ENCODE results near the gene INPP5A. TPM values are rescaled to one million over a fixed set of nuclear protein-coding genes. Genes with fewer than 3 reads are reported as not detected.
"Not testable (repeated sequence)": the region's sequence is repeated elsewhere in the genome, so short reads cannot be mapped to it uniquely, and the experiment has no call there.

The INPP5A gene
- polyA plus RNA-seq, 3 donors from 2014 or later: 0.30 to 1.7 (median 0.48) TPM

- no peak overlapping the region for H3K4me3 Mint-ChIP-seq
- H3K9me3 Mint-ChIP-seq: no peaks in the 10 kb centered on the region
- H3K4me1 Mint-ChIP-seq: no peaks in the 10 kb centered on the region
- H3K27ac Mint-ChIP-seq: no peak overlapping the region
- no peak for DNase-seq
- H3K36me3 Mint-ChIP-seq: no peaks in the 10 kb centered on the region
- peaks cover 2 to 7% (median 4%) of the 10 kb centered on the region in 3 donors for H3K27me3 Mint-ChIP-seq (ENCODE audit: low read depth in 3 of 3)
These were observed 253.6 kb downstream of the INPP5A start for GRCh38 chr10:132790934-132791829.

DNA sequence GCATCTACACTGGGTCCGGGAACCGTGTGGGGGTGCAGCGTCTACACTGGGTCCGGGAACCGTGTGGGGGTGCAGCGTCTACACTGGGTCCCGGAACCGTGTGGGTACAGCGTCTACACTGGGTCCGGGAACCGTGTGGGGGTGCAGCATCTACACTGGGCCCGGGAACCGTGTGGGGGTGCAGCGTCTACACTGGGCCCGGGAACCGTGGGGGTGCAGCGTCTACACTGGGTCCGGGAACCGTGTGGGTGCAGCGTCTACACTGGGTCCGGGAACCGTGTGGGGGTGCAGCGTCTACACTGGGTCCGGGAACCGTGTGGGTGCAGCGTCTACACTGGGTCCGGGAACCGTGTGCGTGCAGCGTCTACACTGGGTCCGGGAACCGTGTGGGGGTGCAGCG lies 254.5 kb downstream of the INPP5A start:
- not testable (repeated sequence) for H3K27me3 Mint-ChIP-seq (ENCODE audit: low read depth in 3 of 3); H3K9me3 Mint-ChIP-seq; H3K36me3 Mint-ChIP-seq; H3K4me1 Mint-ChIP-seq; H3K27ac Mint-ChIP-seq; DNase-seq; H3K4me3 Mint-ChIP-seq

GRCh38 chr10:132792796-132793195 lies 255.2 kb downstream of the INPP5A start:
- no peak overlapping the region for H3K27ac Mint-ChIP-seq
- no peaks in the 10 kb centered on the region for H3K9me3 Mint-ChIP-seq
- peaks cover 2 to 7% (median 4%) of the 10 kb centered on the region in 3 donors for H3K27me3 Mint-ChIP-seq (ENCODE audit: low read depth in 3 of 3)
- H3K4me3 Mint-ChIP-seq: no peak overlapping the region
- H3K4me1 Mint-ChIP-seq: no peaks in the 10 kb centered on the region
- no peaks in the 10 kb centered on the region for H3K36me3 Mint-ChIP-seq
- DNase-seq: no peak

- H3K4me3 Mint-ChIP-seq: no peak overlapping the region
- H3K4me1 Mint-ChIP-seq: no peaks in the 10 kb centered on the region
- no peaks in the 10 kb centered on the region for H3K36me3 Mint-ChIP-seq
- no peak for DNase-seq
- no peaks in the 10 kb centered on the region for H3K9me3 Mint-ChIP-seq
- H3K27ac Mint-ChIP-seq: no peak overlapping the region
- peaks cover 1 to 7% (median 4%) of the 10 kb centered on the region in 3 donors for H3K27me3 Mint-ChIP-seq (ENCODE audit: low read depth in 3 of 3)
These were observed 255.6 kb downstream of the INPP5A start for GRCh38 chr10:132793213-132793612.

- peaks cover 1 to 5% (median 4%) of the 10 kb centered on the region in 3 donors for H3K27me3 Mint-ChIP-seq (ENCODE audit: low read depth in 3 of 3)
- no peak for DNase-seq
- H3K27ac Mint-ChIP-seq: no peak overlapping the region
- no peaks in the 10 kb centered on the region for H3K9me3 Mint-ChIP-seq
- no peaks in the 10 kb centered on the region for H3K36me3 Mint-ChIP-seq
- H3K4me1 Mint-ChIP-seq: no peaks in the 10 kb centered on the region
- H3K4me3 Mint-ChIP-seq: no peak overlapping the region
These were observed 256.6 kb downstream of the INPP5A start for GRCh38 chr10:132793871-132794849.

- Mint-ChIP-seq H3K36me3 (no peaks in the 10 kb centered on the region), H3K27me3 (ENCODE audit: low read depth in 3 of 3) (peaks cover 0 to 1% (median 0%) of the 10 kb centered on the region in 3 donors), H3K27ac (no peak overlapping the region), H3K9me3 (no peaks in the 10 kb centered on the region), H3K4me3 (no peak overlapping the region), H3K4me1 (no peaks in the 10 kb centered on the region)
- DNase-seq: no peak
These were observed 259.3 kb downstream of the INPP5A start for GRCh38 chr10:132796846-132797245.

- H3K27me3 Mint-ChIP-seq (ENCODE audit: low read depth in 3 of 3); H3K36me3 Mint-ChIP-seq; H3K4me3 Mint-ChIP-seq; DNase-seq; H3K27ac Mint-ChIP-seq; H3K9me3 Mint-ChIP-seq; H3K4me1 Mint-ChIP-seq: not testable (repeated sequence)
These were observed 260.4 kb downstream of the INPP5A start for GRCh38 chr10:132797986-132798385.

DNA sequence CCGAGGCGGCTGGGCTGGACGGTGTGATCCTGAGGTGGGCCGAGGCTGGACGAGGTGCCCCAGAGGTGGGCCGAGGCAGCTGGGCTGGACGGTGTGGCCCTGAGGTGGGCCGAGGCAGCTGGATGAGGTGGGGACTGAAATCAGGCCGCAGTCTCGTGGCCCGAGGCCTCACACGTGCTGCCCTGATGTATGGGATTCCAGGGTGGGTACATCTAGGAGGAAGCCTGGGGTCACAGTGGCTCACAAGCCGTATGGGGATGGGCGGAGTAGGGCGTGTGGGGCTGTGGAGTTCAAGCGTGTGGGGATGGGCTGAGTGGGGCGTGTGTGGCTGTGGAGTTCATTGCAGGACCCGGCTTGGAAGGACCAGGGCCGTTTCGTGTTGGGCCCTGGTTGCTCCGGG lies 260.8 kb downstream of the INPP5A start:
- Mint-ChIP-seq H3K4me1 (no peaks in the 10 kb centered on the region), H3K36me3 (no peaks in the 10 kb centered on the region), H3K27me3 (ENCODE audit: low read depth in 3 of 3) (peaks cover 0 to 1% (median 0%) of the 10 kb centered on the region in 3 donors), H3K9me3 (no peaks in the 10 kb centered on the region), H3K4me3 (no peak overlapping the region), H3K27ac (no peak overlapping the region)
- DNase-seq: no peak

- Mint-ChIP-seq H3K4me1 (no peaks in the 10 kb centered on the region), H3K27ac (no peak overlapping the region), H3K4me3 (no peak overlapping the region), H3K27me3 (ENCODE audit: low read depth in 3 of 3) (peaks cover 0 to 1% (median 0%) of the 10 kb centered on the region in 3 donors), H3K9me3 (no peaks in the 10 kb centered on the region), H3K36me3 (no peaks in the 10 kb centered on the region)
- DNase-seq: no peak
These were observed 261.3 kb downstream of the INPP5A start for GRCh38 chr10:132798876-132799275.

GRCh38 chr10:132799865-132800264 lies 262.3 kb downstream of the INPP5A start:
- Mint-ChIP-seq H3K9me3 (no peaks in the 10 kb centered on the region), H3K36me3 (no peaks in the 10 kb centered on the region), H3K27ac (no peak overlapping the region), H3K4me1 (no peaks in the 10 kb centered on the region), H3K4me3 (no peak overlapping the region), H3K27me3 (ENCODE audit: low read depth in 3 of 3) (peaks cover 0 to 1% (median 0%) of the 10 kb centered on the region in 3 donors)
- no peak for DNase-seq

GRCh38 chr10:132802048-132802447 lies 264.5 kb downstream of the INPP5A start:
- Mint-ChIP-seq H3K27me3 (ENCODE audit: low read depth in 3 of 3) (peaks cover 0 to 1% (median 0%) of the 10 kb centered on the region in 3 donors), H3K27ac (no peak overlapping the region), H3K36me3 (no peaks in the 10 kb centered on the region), H3K4me1 (no peaks in the 10 kb centered on the region), H3K9me3 (no peaks in the 10 kb centered on the region), H3K4me3 (no peak overlapping the region)
- no peak for DNase-seq

- no peak overlapping the region for H3K4me3 Mint-ChIP-seq
- no peak for DNase-seq
- no peaks in the 10 kb centered on the region for H3K4me1 Mint-ChIP-seq
- peaks cover 0 to 1% (median 0%) of the 10 kb centered on the region in 3 donors for H3K27me3 Mint-ChIP-seq (ENCODE audit: low read depth in 3 of 3)
- no peaks in the 10 kb centered on the region for H3K9me3 Mint-ChIP-seq
- no peaks in the 10 kb centered on the region for H3K36me3 Mint-ChIP-seq
- H3K27ac Mint-ChIP-seq: no peak overlapping the region
These were observed 265.2 kb downstream of the INPP5A start for GRCh38 chr10:132802694-132803320.

- H3K27ac Mint-ChIP-seq: no peak overlapping the region
- H3K4me3 Mint-ChIP-seq: no peak overlapping the region
- H3K36me3 Mint-ChIP-seq: no peaks in the 10 kb centered on the region
- DNase-seq: no peak
- peaks cover 0 to under 1% (median 0%) of the 10 kb centered on the region in 3 donors for H3K27me3 Mint-ChIP-seq (ENCODE audit: low read depth in 3 of 3)
- no peaks in the 10 kb centered on the region for H3K9me3 Mint-ChIP-seq
- H3K4me1 Mint-ChIP-seq: no peaks in the 10 kb centered on the region
These were observed 266.0 kb downstream of the INPP5A start for GRCh38 chr10:132803416-132804210.
